NT2/D1 (cell line): ENCODE measurements around the gene ZNF18.
"Not testable (repeated sequence)": the region's sequence is repeated elsewhere in the genome, so short reads cannot be mapped to it uniquely, and the experiment has no call there.

Source experiments
- SUZ12 ChIP-seq: IDR thresholded peaks from 2 replicates; pipeline ENCODE4 v1.6.1; 2011; ENCODE audit not compliant: insufficient read length, insufficient read depth; ENCODE audit errors: extremely low read depth
- YY1 ChIP-seq: IDR thresholded peaks from 2 replicates; pipeline ENCODE4 v1.6.1; 2011; ENCODE audit not compliant: insufficient read length, insufficient read depth
- ZNF274 ChIP-seq: IDR thresholded peaks from 2 replicates; pipeline ENCODE4 v1.6.1; 2011; ENCODE audit warnings: mild to moderate bottlenecking, low read depth, low read length

- TF ChIP-seq YY1, SUZ12, ZNF274: not testable (repeated sequence)
Measured at GRCh38 chr17:11943086-11943485, 54.2 kb downstream of the ZNF18 start.
